H54 (cell line): Measurements from ENCODE around the gene ZNF227.

ENCODE experiments used
- DNase-seq: peaks from one replicate; pipeline ENCODE4 v3.0.0; 2011; ENCODE audit warnings: low spot score, mixed read lengths; ENCODE audit not compliant: insufficient read length
- FAIRE-seq: peaks from 3 replicates; lab custom pipeline; 2011; peaks lifted over from hg19 to GRCh38; lab: Jason Lieb, UNC
- POLR2A ChIP-seq: IDR thresholded peaks from 2 replicates; pipeline ENCODE4 v1.6.1; 2011; ENCODE audit warnings: low read depth, mild to moderate bottlenecking, low read length

Gene ZNF227

DNA sequence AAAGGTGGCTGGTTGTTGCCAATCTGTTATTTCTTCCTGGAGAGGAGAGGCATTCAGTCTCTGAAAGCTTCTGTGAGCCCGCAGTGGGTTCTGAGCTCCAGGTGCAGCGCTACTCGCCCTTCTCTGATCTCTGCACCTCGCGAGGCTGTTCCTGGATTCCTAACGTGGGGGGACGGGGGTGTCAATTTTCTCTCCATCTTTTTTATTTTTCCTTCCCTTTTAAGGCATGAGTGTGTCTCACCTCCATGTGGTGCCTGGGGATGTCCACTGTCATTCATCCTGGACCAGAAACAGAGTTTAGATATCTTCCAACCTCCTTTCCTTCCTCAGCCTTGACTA, 48.0 kb downstream of the ZNF227 start:
- DNase-seq (no peak), FAIRE-seq (no peak)
- TF ChIP-seq POLR2A, result no peak

DNA sequence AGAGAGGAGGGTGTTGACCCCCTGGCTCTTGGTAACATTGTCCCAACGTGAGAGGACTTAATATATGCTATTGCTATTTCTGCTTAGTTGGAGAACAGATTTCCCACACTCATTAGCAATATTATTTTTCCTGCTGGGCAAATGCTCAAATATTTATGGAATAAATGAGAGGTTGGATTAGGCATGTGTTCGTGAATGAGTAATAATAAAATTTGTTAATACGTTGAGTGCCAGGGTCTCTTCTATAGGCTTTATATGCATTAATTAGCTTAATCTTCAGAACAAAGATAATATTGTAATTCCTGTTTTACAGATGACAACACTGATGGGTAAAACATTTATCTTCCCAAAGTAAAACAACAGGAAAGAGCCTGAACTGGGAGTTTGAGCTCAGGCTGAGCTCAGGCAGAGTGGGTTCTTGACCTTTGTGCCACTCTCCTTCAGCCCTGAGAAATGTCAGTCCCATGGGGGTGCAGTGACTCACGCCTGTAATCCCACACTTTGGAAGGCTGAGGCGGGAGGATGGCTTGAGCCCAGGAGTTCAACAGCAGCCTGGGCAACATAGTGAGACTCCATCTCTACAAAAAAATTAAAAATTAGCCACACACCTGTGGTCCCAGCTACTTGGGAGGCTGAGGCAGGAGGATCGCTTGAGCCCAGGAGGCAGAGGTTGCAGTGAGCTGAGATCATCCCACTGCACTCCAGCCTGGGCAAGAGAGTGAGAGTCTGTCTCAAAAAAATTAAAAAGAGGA, 48.5 kb downstream of the ZNF227 start:
- FAIRE-seq, result peak; percentile 30
- no peak for DNase-seq
- no peak for TF ChIP-seq POLR2A

DNA sequence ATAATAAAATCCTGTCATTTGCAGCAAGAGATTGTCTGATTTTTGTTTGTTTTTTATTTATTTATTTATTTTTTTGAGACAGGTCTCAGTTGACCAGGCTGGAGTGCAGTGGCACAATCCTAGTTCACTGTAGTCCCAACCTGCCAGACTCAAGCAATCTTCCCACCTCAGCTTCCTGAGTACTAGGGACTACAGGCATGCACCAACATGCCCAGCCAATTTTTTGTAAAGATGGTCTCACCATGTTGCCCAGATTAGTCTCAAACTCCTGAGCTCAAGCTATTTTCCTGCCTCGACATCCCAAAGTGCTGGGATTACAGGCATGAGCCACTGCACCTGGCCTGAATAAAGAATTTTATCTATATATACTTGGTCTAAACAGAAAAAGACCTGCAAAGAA, 65.0 kb downstream of the ZNF227 start:
- DNase-seq, result no peak
- TF ChIP-seq POLR2A, result no peak
- no peak for FAIRE-seq

DNA sequence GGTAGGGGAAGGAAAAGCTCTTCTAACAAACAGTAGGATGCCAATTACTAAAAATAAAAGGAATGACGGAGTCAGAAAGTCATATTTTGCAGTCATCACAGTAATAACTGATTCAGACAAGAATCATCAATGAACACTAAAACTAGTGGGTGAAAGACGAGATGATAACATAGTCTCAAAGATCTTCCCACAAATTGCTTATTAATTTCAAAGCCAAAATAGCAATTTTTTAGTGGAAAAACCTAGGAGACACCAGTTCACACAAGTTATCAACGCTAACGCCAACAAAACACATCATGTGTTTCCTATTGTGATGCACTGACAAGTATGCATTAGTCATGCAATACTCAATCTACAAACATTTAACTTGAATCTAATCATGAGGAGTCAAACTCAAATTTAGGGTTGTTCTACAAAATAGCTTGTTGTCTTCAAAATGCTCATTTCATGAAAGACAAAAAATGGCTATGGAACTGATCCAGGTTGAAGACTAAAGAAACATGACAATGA, 65.9 kb downstream of the ZNF227 start:
- FAIRE-seq, result peak; percentile 95
- DNase-seq, result peak; percentile 11
- no peak for TF ChIP-seq POLR2A

DNA sequence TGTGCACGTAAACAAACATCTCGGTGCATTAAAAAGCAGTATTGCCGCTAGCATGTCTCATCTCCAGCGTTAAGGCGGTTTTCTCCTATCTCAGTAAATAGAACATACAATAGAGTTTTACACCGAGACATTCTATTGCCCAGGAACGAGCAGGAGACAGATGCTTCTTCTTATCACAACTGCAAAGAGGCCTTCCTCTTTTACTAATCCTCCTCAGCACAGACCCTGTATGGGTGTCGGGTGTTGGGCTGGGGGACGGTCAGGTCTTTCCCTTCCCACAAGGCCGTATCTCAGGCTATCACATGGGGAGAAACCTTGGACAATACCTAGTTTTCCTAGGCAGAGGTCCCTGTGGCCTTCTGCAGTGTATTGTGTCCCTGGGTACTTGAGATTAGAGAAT, 68.6 kb downstream of the ZNF227 start:
- no peak for TF ChIP-seq POLR2A
- DNase-seq, result no peak
- no peak for FAIRE-seq

DNA sequence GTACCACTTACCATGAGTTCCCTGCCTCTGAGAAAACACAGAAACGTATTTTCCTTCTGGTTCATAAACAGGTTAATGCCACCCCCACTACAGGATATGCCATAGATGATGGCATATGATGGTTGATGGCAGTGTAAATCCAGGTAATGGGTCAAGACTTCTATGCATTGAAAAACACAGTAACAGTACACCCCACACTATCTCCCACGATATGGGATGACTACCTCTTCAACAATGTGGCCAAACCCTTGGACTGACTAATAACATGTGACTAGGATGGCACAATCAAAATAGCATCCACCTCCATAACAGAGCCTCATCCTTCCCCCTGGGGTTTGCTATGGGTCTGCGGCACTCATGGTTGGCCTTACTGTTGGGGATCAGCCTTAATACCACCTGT, 70.5 kb downstream of the ZNF227 start:
- no peak for DNase-seq
- FAIRE-seq, result peak; percentile 79

DNA sequence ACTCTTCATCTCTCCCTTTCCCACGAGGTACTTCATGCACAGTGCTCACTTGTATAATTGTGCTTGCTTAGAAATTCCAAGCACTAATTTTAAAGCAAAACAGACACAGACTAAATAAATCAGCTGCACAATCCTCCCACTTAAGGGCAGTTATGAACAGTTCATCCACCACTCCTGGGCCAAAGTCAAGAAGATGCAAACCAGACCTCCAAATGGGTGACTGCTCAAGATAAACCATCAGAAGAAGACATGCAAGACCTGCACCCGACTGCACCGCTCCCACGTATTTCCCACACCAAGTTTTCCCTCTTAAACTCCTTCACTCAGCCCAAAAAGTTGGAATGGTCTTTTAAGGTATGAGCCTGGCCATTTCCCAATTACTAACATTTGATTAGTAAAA, 72.6 kb downstream of the ZNF227 start:
- DNase-seq (no peak), FAIRE-seq (no peak)
- TF ChIP-seq POLR2A, result no peak

More for the DNA sequence above, 70.5 kb downstream of the ZNF227 start:
- TF ChIP-seq POLR2A, result no peak
